NB4 (cell line): ENCODE results near the gene NAGA.
"Not testable (repeated sequence)": the region's sequence is repeated elsewhere in the genome, so short reads cannot be mapped to it uniquely, and the experiment has no call there.

Experiments used
- DNase-seq: peaks from one replicate; pipeline ENCODE4 v3.0.0; 2010; ENCODE audit warnings: low read depth
- H3K4me3 ChIP-seq: one replicate; pipeline ENCODE4 v1.5.1; 2011; ENCODE audit warnings: mild to moderate bottlenecking, low read depth, low read length, moderate library complexity
- CTCF ChIP-seq: IDR thresholded peaks from one replicate; pipeline ENCODE4 v1.5.1; 2012; ENCODE audit warnings: low read depth, low read length
- MAX ChIP-seq: IDR thresholded peaks from 2 replicates; pipeline ENCODE4 v1.6.1; 2011; ENCODE audit warnings: low read depth, low read length
- MYC ChIP-seq: IDR thresholded peaks from 2 replicates; pipeline ENCODE4 v1.6.1; 2011; ENCODE audit warnings: low read depth, low read length
- POLR2A ChIP-seq: IDR thresholded peaks from 2 replicates; pipeline ENCODE4 v1.6.1; 2011; ENCODE audit warnings: mild to moderate bottlenecking; ENCODE audit not compliant: insufficient read length; ENCODE audit errors: extremely low read depth

Gene NAGA

GRCh38 chr22:42076764-42077485 lies 6.3 kb upstream of the NAGA start:
- no peak for DNase-seq
- TF ChIP-seq MYC: no peak
- no peak for TF ChIP-seq POLR2A
- TF ChIP-seq CTCF: no peak
- TF ChIP-seq MAX: no peak
- H3K4me3 ChIP-seq: no peak overlapping the region

GRCh38 chr22:42074846-42075676 lies 4.4 kb upstream of the NAGA start:
- TF ChIP-seq MYC: no peak
- no peak for TF ChIP-seq POLR2A
- TF ChIP-seq MAX: no peak
- no peak for TF ChIP-seq CTCF
- no peak overlapping the region for H3K4me3 ChIP-seq
- no peak for DNase-seq

- no peak for TF ChIP-seq MYC
- no peak for TF ChIP-seq MAX
- DNase-seq: no peak
- no peak within 1 kb of the TSS for H3K4me3 ChIP-seq
These were observed 3.7 kb upstream of the NAGA start, which contains the start of gene PHETA2 for GRCh38 chr22:42074132-42074811. TSS of gene PHETA2 (plus strand) at chr22:42074248. CDS start at chr22:42077294, 3,046 bp downstream.

- no peak for DNase-seq
- no peak for TF ChIP-seq MAX
- TF ChIP-seq MYC: no peak
- no peak for TF ChIP-seq POLR2A
- no peak for TF ChIP-seq CTCF
- H3K4me3 ChIP-seq: no peak overlapping the region
These were observed 3.0 kb upstream of the NAGA start for GRCh38 chr22:42073621-42074041.

GRCh38 chr22:42072606-42073330 lies 2.2 kb upstream of the NAGA start:
- DNase-seq: peak; percentile 28
- no peak overlapping the region for H3K4me3 ChIP-seq
- TF ChIP-seq MYC (no peak), CTCF (peak; percentile 13)

- H3K4me3 ChIP-seq: peak overlapping the region; percentile 58
- not testable (repeated sequence) for DNase-seq
These were observed 896 bp upstream of the NAGA start for GRCh38 chr22:42071508-42071907.
